GM06990 (cell line): ENCODE data around the gene MED8.

Source experiments
- DNase-seq: peaks from one replicate; pipeline ENCODE4 v3.0.0-alpha.2; 2011; ENCODE audit not compliant: insufficient read length; ENCODE audit errors: extremely low read depth
- H3K27me3 ChIP-seq: replicated peaks from 2 replicates; pipeline ENCODE4 v1.6.0; 2011; ENCODE audit warnings: low read length; ENCODE audit not compliant: control insufficient read depth, insufficient read depth
- H3K36me3 ChIP-seq: 2 replicates; pipeline ENCODE4 v1.5.1; 2011; ENCODE audit warnings: low read length; ENCODE audit not compliant: control insufficient read depth, insufficient read depth
- H3K4me3 ChIP-seq: replicated peaks from 2 replicates; pipeline ENCODE4 v1.5.1; 2011; ENCODE audit warnings: low read depth, mild to moderate bottlenecking, control low read depth, low read length
- CTCF ChIP-seq: IDR thresholded peaks from 2 replicates; pipeline ENCODE4 v1.5.1; 2011; ENCODE audit warnings: low read length, control low read depth, mild to moderate bottlenecking, inconsistent platforms; ENCODE audit not compliant: insufficient read depth, poor library complexity, severe bottlenecking

Gene MED8

GRCh38 chr1:43358121-43358745, 31.4 kb downstream of the MED8 start:
- Histone ChIP-seq H3K27me3 (no peaks in the 10 kb centered on the region), H3K4me3 (peak overlapping the region; percentile 87), H3K36me3 (peaks cover 25% of the 10 kb centered on the region)
- TF ChIP-seq CTCF, result peak; percentile 47
- peak; percentile 19 for DNase-seq

- no peak for DNase-seq
- no peak for TF ChIP-seq CTCF
- H3K27me3 ChIP-seq, result no peaks in the 10 kb centered on the region
- peaks cover 19% of the 10 kb centered on the region for H3K36me3 ChIP-seq
- no peak overlapping the region for H3K4me3 ChIP-seq
Observed at GRCh38 chr1:43357251-43357650, 32.3 kb downstream of the MED8 start.

GRCh38 chr1:43354936-43355335, 34.7 kb downstream of the MED8 start:
- no peaks in the 10 kb centered on the region for H3K36me3 ChIP-seq
- DNase-seq, result no peak
- no peak overlapping the region for H3K4me3 ChIP-seq
- no peak for TF ChIP-seq CTCF
- H3K27me3 ChIP-seq, result no peaks in the 10 kb centered on the region

GRCh38 chr1:43354471-43354870, 35.1 kb downstream of the MED8 start:
- no peak for DNase-seq
- no peak overlapping the region for H3K4me3 ChIP-seq
- H3K27me3 ChIP-seq, result no peaks in the 10 kb centered on the region
- H3K36me3 ChIP-seq, result no peaks in the 10 kb centered on the region
- TF ChIP-seq CTCF, result no peak

- Histone ChIP-seq H3K36me3 (no peaks in the 10 kb centered on the region), H3K27me3 (no peaks in the 10 kb centered on the region), H3K4me3 (no peak overlapping the region)
- TF ChIP-seq CTCF, result no peak
- no peak for DNase-seq
Observed at GRCh38 chr1:43352881-43353280, 36.7 kb downstream of the MED8 start.

GRCh38 chr1:43352351-43352705, 37.3 kb downstream of the MED8 start:
- no peaks in the 10 kb centered on the region for H3K36me3 ChIP-seq
- H3K4me3 ChIP-seq, result no peak overlapping the region
- no peak for TF ChIP-seq CTCF
- H3K27me3 ChIP-seq, result no peaks in the 10 kb centered on the region
- DNase-seq, result no peak
